Stimulated activated CD8-positive, alpha-beta memory T cell treated with anti-CD3 and anti-CD28 coated beads, Interleukin-7, amount 100 ng/mL, for 48 hours (primary cell): ENCODE results near the gene MME.

Experiments used
- DNase-seq, 2 donors: peaks; one replicate each; pipeline ENCODE4 v3.0.0-alpha.2; 2020; ENCODE audit warnings: low read depth in 1 of 2; ENCODE audit errors: extremely low read depth in 1 of 2

MME gene

GRCh38 chr3:155135003-155135402, 54.9 kb downstream of the MME start:
- DNase-seq = no peak

GRCh38 chr3:155138677-155139076, 58.6 kb downstream of the MME start:
- no peak for DNase-seq

- no peak for DNase-seq
Observed at GRCh38 chr3:155147588-155147987, 67.5 kb downstream of the MME start.

GRCh38 chr3:155149494-155149893, 69.4 kb downstream of the MME start:
- no peak for DNase-seq

- DNase-seq = no peak
Observed at GRCh38 chr3:155153242-155154186, 73.4 kb downstream of the MME start.

- DNase-seq = no peak
Observed at GRCh38 chr3:155154255-155154654, 74.1 kb downstream of the MME start.

GRCh38 chr3:155158346-155159037, 78.4 kb downstream of the MME start:
- no peak for DNase-seq

- no peak for DNase-seq
Observed at GRCh38 chr3:155159301-155159700, 79.2 kb downstream of the MME start.

GRCh38 chr3:155161640-155162292, 81.6 kb downstream of the MME start:
- no peak for DNase-seq

GRCh38 chr3:155164306-155164705, 84.2 kb downstream of the MME start:
- no peak for DNase-seq

- DNase-seq = no peak
Observed at GRCh38 chr3:155166441-155166840, 86.3 kb downstream of the MME start.

GRCh38 chr3:155169197-155169596, 89.1 kb downstream of the MME start:
- DNase-seq = no peak

GRCh38 chr3:155173771-155174170, 93.7 kb downstream of the MME start:
- no peak for DNase-seq

- no peak for DNase-seq
Observed at GRCh38 chr3:155178810-155179436, 98.8 kb downstream of the MME start.

- no peak for DNase-seq
Observed at GRCh38 chr3:155179437-155179827, 99.3 kb downstream of the MME start.

- no peak for DNase-seq
Observed at GRCh38 chr3:155179966-155180757, 100.0 kb downstream of the MME start.

GRCh38 chr3:155182467-155182866, 102.3 kb downstream of the MME start:
- DNase-seq = no peak

GRCh38 chr3:155184011-155184410, 103.9 kb downstream of the MME start:
- DNase-seq = no peak

GRCh38 chr3:155185631-155186071, 105.5 kb downstream of the MME start:
- DNase-seq = no peak

- no peak for DNase-seq
Observed at GRCh38 chr3:155188031-155188430, 107.9 kb downstream of the MME start.
